K562 (cell line): ENCODE measurements around the gene ARPC4. TPM values are rescaled to one million over a fixed set of nuclear protein-coding genes. Genes with fewer than 3 reads are reported as not detected.

Experiments used
- CLOCK ChIP-seq: fragments of 250-450 bp; sonication (Bioruptor Pico); IDR thresholded peaks from 2 replicates; pipeline ENCODE4 v1.4.0; 2020; ENCODE audit warnings: mild to moderate bottlenecking, moderate library complexity, borderline replicate concordance
- EHMT2 ChIP-seq: fragments of 450-650 bp; IDR thresholded peaks from 2 replicates; pipeline ENCODE4 v1.6.1; 2018; ENCODE audit warnings: antibody characterized with exemption
- FOXA1 ChIP-seq: fragments of 450-650 bp; IDR thresholded peaks from 2 replicates; pipeline ENCODE4 v1.6.1; 2016; ENCODE audit warnings: mild to moderate bottlenecking, borderline replicate concordance
- GABPB1 ChIP-seq: sonication (generic); formaldehyde crosslinking; IDR thresholded peaks from 2 replicates; pipeline ENCODE4 v1.8.0; 2022; ENCODE audit warnings: mild to moderate bottlenecking, missing genetic modification reagents
- HBP1 ChIP-seq: fragments of 450-650 bp; formaldehyde crosslinking; IDR thresholded peaks from 2 replicates; pipeline ENCODE4 v1.4.0; 2022; ENCODE audit warnings: missing genetic modification characterization
- PKNOX1 ChIP-seq: fragments of 450-650 bp; IDR thresholded peaks from 2 replicates; pipeline ENCODE4 v1.6.1; 2016
- RBM14 ChIP-seq: fragments of 200-400 bp; formaldehyde crosslinking; IDR thresholded peaks from 2 replicates; pipeline ENCODE4 v1.6.1; 2018; ENCODE audit warnings: low read depth, mild to moderate bottlenecking, low read length, moderate library complexity, borderline replicate concordance; ENCODE audit not compliant: insufficient read depth
- SFPQ ChIP-seq: fragments of 200-400 bp; formaldehyde crosslinking; IDR thresholded peaks from 2 replicates; pipeline ENCODE4 v1.6.1; 2017; ENCODE audit warnings: mild to moderate bottlenecking, low read depth, low read length, moderate library complexity
- SPI1 ChIP-seq: IDR thresholded peaks from 2 replicates; pipeline ENCODE4 v1.6.1; 2011; ENCODE audit warnings: low read depth, low read length, control low read depth, borderline replicate concordance
- ZBTB2 ChIP-seq: fragments of 450-650 bp; IDR thresholded peaks from 2 replicates; pipeline ENCODE4 v1.6.1; 2016; ENCODE audit warnings: antibody characterized with exemption
- ZBTB33 ChIP-seq: sonication (generic); formaldehyde crosslinking; IDR thresholded peaks from 2 replicates; pipeline ENCODE4 v1.8.1; 2023; ENCODE audit warnings: mild to moderate bottlenecking, missing genetic modification reagents
- ZNF133 ChIP-seq: fragments of 250-450 bp; sonication (Bioruptor Pico); IDR thresholded peaks from 2 replicates; pipeline ENCODE4 v1.4.0; 2020; ENCODE audit warnings: mild to moderate bottlenecking
- ZNF239 ChIP-seq: fragments of 250-450 bp; sonication (Bioruptor Pico); IDR thresholded peaks from 2 replicates; pipeline ENCODE4 v1.4.0; 2020; ENCODE audit warnings: mild to moderate bottlenecking
- ZNF263 ChIP-seq: sonication (generic); formaldehyde crosslinking; IDR thresholded peaks from 2 replicates; pipeline ENCODE4 v1.8.0; 2022; ENCODE audit warnings: mild to moderate bottlenecking, missing genetic modification reagents, borderline replicate concordance
- polyA plus RNA-seq, 8 experiments: library from polyadenylated mRNA; depleted of rRNA in 4 of 8; stranded (reverse) in 5 of 8; unstranded in 3 of 8; fragments of >200 nt; fragmentation: Nextera tagmentation in 2 of 8; fragmentation: Illumina TruSeq in 1 of 8; extraction: Ambion mirVana in 2 of 8; extraction: Trizol in 1 of 8; gene quantifications; 2 replicates each; pipeline versions ENCODE4 v1.2.1 to v1.2.3, GENCODE V29; 2011 to 2014; ENCODE audit warnings: inconsistent platforms in 1 of 8, missing spikeins in 1 of 8
- total RNA-seq, 7 experiments: library from RNA; depleted of rRNA in 6 of 7; stranded (reverse); fragments of >200 nt in 6 of 7; fragmentation: Illumina TruSeq in 2 of 7; extraction: Trizol in 2 of 7; gene quantifications; 2 replicates each; pipeline versions ENCODE4 v1.2.1 to v1.2.3, GENCODE V29; 2011 to 2021; ENCODE audit warnings: low replicate concordance in 1 of 7

ARPC4 gene
- total and polyA plus RNA-seq, 9 of the 15 experiments (the other 6 are each of a cell fraction or from before 2014, with no cell fraction given), result 20.1 to 153 (median 119) TPM

GRCh38 chr3:9793161-9793781, 389 bp downstream of the ARPC4 start (continued):
- TF ChIP-seq GABPB1 (CRISPR knock-in tag), result peak; percentile 6
- TF ChIP-seq CLOCK (CRISPR knock-in tag), result no peak
- no peak for TF ChIP-seq EHMT2
- no peak for TF ChIP-seq ZNF239 (CRISPR knock-in tag)
- TF ChIP-seq HBP1 (CRISPR knock-in tag), result peak; percentile 58
- TF ChIP-seq SPI1, result peak; percentile 51; the same call in 1 of the 2 replicates
- 0 out of 2 replicates have a peak, but pooled peaks have one; percentile 66 for TF ChIP-seq RBM14
- no peak for TF ChIP-seq FOXA1
- no peak for TF ChIP-seq ZNF133 (CRISPR knock-in tag)
- 0 out of 2 replicates have a peak, but pooled peaks have one; percentile 20 for TF ChIP-seq ZBTB2
- no peak for TF ChIP-seq PKNOX1
- no peak for TF ChIP-seq ZBTB33 (CRISPR knock-in tag)
- TF ChIP-seq SFPQ, result no peak
- peak; percentile 91 for TF ChIP-seq ZNF263 (CRISPR knock-in tag)
